NCI-H69 (cell line): ENCODE data around the gene PDPR.
"Not testable (repeated sequence)": the region's sequence is repeated elsewhere in the genome, so short reads cannot be mapped to it uniquely, and the experiment has no call there.

Source experiments
- DNase-seq: peaks from one replicate; lab custom pipeline; 2025; lab: John Stamatoyannopoulos, UW

The PDPR gene

GRCh38 chr16:70162041-70162451 lies 47.9 kb downstream of the PDPR start:
- no peak for DNase-seq

GRCh38 chr16:70163596-70163995 lies 49.5 kb downstream of the PDPR start:
- no peak for DNase-seq

GRCh38 chr16:70166688-70167087 lies 52.6 kb downstream of the PDPR start:
- not testable (repeated sequence) for DNase-seq

- not testable (repeated sequence) for DNase-seq
These were observed 59.2 kb downstream of the PDPR start, which contains the start of gene CLEC18C for GRCh38 chr16:70173212-70173837. TSS of gene CLEC18C (plus strand) at chr16:70173787. CDS start at chr16:70174279, 492 bp downstream.

- DNase-seq, result not testable (repeated sequence)
These were observed 59.8 kb downstream of the PDPR start for GRCh38 chr16:70173916-70174315.

- DNase-seq, result not testable (repeated sequence)
These were observed 60.3 kb downstream of the PDPR start for GRCh38 chr16:70174387-70174932.

- not testable (repeated sequence) for DNase-seq
These were observed 73.9 kb downstream of the PDPR start for GRCh38 chr16:70187858-70188607.

- DNase-seq, result not testable (repeated sequence)
These were observed 74.4 kb downstream of the PDPR start for GRCh38 chr16:70188608-70188915.

GRCh38 chr16:70190574-70190973 lies 76.4 kb downstream of the PDPR start:
- not testable (repeated sequence) for DNase-seq

GRCh38 chr16:70196683-70197300 lies 82.7 kb downstream of the PDPR start:
- not testable (repeated sequence) for DNase-seq

- DNase-seq, result not testable (repeated sequence)
These were observed 83.5 kb downstream of the PDPR start for GRCh38 chr16:70197611-70198010.

- not testable (repeated sequence) for DNase-seq
These were observed 84.1 kb downstream of the PDPR start for GRCh38 chr16:70198230-70198629.

GRCh38 chr16:70198666-70199065 lies 84.5 kb downstream of the PDPR start:
- not testable (repeated sequence) for DNase-seq

- DNase-seq, result not testable (repeated sequence)
These were observed 85.0 kb downstream of the PDPR start for GRCh38 chr16:70199170-70199569.

- DNase-seq, result not testable (repeated sequence)
These were observed 85.9 kb downstream of the PDPR start for GRCh38 chr16:70200063-70200462.

GRCh38 chr16:70203508-70203907 lies 89.4 kb downstream of the PDPR start:
- not testable (repeated sequence) for DNase-seq

GRCh38 chr16:70204010-70204409 lies 89.9 kb downstream of the PDPR start:
- DNase-seq, result not testable (repeated sequence)

GRCh38 chr16:70204668-70205405 lies 90.7 kb downstream of the PDPR start:
- not testable (repeated sequence) for DNase-seq

GRCh38 chr16:70206382-70206781 lies 92.2 kb downstream of the PDPR start:
- not testable (repeated sequence) for DNase-seq
